GM23338 (cell line): ENCODE results near the gene GJA4.

ENCODE experiments used
- CTCF ChIP-seq, 2 experiments: fragments of 200-600 bp in 1 of 2; sonication (generic) in 1 of 2; conservative IDR thresholded peaks; 2 replicates each; pipeline versions ENCODE4 v1.5.1 to v1.6.1; 2016 to 2017; ENCODE audit warnings: antibody characterized with exemption in 2 of 2, low read depth in 2 of 2, mild to moderate bottlenecking in 2 of 2, moderate library complexity in 1 of 2
- POLR2AphosphoS5 ChIP-seq: IDR thresholded peaks from 2 replicates; pipeline ENCODE4 v1.6.1; 2016; ENCODE audit warnings: antibody characterized with exemption, low read depth

DNA sequence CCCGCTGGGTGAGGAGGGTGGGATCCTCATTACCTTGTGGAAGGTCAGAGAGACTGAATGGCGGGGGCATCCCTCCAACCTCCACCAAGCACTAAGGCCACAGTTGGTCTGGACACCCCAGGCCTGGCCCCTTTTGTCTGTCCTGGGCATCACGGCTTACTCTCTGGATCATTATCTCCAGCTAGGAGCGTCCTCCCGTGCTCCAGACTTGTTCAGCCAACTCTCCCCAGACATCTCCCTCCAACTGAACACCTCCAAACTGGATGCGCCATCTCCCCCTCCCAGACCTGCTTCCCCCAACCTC lies 45.2 kb upstream of the GJA4 start:
- TF ChIP-seq CTCF (conservative IDR thresholded peaks at IDR 0.05; ENCODE audit: low read depth in 2 of 2) (no peak), POLR2AphosphoS5 (no peak)
